Activated CD4-positive, alpha-beta T cell treated with anti-CD3 and anti-CD28 coated beads, Interleukin-2, amount 50 U/mL, for 16 hours (primary cell): ENCODE results near the gene LRP11.
A peak's percentile ranks its signal among the peaks of the same experiment; 100 is the strongest.
"Not testable (repeated sequence)": the region's sequence is repeated elsewhere in the genome, so short reads cannot be mapped to it uniquely, and the experiment has no call there.

Experiments used
- DNase-seq: peaks from one replicate; pipeline ENCODE4 v3.0.0-alpha.2; 2020

Gene LRP11, protein sequence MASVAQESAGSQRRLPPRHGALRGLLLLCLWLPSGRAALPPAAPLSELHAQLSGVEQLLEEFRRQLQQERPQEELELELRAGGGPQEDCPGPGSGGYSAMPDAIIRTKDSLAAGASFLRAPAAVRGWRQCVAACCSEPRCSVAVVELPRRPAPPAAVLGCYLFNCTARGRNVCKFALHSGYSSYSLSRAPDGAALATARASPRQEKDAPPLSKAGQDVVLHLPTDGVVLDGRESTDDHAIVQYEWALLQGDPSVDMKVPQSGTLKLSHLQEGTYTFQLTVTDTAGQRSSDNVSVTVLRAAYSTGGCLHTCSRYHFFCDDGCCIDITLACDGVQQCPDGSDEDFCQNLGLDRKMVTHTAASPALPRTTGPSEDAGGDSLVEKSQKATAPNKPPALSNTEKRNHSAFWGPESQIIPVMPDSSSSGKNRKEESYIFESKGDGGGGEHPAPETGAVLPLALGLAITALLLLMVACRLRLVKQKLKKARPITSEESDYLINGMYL

DNA sequence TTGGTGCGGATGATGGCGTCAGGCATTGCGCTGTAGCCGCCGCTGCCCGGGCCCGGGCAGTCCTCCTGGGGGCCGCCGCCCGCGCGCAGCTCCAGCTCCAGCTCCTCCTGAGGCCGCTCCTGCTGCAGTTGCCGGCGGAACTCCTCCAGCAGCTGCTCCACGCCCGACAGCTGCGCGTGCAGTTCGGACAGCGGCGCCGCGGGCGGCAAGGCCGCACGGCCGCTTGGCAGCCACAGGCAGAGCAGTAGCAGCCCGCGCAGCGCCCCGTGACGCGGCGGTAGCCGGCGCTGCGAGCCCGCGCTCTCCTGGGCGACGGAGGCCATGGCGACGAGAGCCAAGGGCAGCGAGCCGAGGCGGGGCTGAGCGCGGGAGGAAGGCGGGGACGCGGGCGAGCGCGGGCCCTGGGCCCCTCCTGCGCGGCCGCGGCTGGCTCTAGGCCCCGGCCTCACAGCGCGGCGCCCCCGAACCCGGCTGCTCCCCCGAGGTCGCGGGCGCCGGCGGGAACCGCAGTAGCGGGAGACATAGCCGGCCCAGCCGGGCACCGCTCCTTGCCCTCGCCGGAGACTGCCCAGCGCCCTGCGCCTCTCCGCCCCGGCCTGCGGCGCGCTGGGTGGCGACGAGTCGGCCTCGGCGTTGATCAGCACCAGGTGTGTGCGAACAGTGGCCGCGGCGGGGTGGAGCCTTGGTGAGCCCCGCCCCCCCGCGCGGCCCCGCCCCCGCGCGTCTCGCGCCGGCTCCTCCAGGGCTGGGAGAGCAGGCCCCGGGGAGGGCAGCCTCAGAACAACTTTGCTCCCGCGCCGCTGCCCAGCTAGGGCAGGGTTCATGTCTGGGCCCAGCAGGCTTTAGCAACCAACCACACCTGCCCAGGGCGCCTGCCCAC is at the start of gene LRP11:
Gene LRP11, minus strand, starts transcription at position 662 of the 880 bp plus-strand sequence. Its CDS starts 339 bp downstream, at position 323.
- DNase-seq = peak; percentile 85

DNA sequence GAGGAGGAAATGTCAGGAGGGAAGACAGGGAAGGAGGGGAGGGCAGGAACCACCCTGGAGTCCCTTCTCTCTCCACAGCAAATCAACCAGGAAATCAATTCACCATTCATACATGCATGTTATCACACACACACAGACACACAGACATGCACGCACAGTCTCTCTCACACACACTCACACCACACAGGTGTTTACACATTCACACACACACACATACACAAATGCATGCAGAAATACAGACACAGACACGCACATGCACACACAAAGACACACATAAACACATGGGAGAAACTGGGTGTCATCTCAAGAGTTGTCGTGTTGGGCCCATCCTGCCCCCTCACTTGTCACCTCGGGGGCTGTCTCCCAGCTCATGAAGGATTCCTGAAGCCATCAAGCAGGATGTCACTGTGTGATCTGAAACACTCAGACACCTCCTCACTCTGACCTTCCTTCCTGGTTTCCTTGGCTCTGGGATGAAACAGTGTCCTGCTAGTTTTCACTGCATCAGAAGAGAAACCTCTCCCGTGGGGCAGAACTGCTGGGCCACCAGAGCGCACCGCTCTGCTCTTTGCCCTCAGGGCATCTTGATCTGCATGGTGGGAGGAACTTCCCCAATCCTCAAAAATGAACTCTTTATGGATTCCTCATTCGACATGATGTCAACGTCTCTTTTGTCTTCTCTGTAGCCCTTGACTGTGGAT is 49.5 kb upstream of the LRP11 start:
- no peak for DNase-seq

DNA sequence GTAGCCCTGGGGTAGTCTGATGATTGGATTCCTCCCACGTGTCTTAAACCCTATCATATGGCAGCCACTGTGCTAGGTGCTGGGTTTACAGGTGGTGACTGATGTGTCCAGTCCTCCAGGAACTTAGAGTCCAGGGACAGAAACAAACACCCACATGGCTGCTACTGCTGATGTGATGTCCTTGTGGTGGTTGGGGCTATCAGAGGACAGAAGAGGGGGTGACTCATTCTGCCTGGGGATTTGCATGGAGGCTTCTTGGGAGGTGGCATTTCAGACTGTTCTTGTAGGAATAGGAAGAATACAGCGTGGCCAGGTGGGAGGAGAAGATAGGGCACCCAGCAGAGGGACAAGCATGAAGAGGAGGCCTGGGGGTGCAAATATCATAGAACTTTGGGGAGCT is 48.9 kb upstream of the LRP11 start:
- DNase-seq = no peak

DNA sequence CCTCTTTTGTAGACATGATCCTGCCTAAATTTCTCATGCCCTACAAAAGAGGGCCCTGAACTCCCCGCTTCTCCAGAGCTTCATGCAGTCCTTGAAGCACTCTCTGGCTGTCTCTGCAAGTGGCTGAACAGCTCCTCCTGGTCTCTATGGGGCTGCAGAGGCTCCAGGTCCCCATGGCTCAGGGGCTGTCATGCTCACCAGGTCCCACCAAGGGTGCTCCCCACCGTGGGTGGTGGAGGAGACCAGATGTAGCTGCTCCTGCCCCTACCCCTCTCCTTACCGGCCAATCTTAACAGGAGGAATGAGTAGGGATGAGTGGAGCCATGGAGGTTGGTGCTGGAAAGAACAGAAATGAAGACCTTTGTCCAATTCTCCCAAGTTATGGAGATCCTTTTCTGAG is 48.5 kb upstream of the LRP11 start:
- not testable (repeated sequence) for DNase-seq

DNA sequence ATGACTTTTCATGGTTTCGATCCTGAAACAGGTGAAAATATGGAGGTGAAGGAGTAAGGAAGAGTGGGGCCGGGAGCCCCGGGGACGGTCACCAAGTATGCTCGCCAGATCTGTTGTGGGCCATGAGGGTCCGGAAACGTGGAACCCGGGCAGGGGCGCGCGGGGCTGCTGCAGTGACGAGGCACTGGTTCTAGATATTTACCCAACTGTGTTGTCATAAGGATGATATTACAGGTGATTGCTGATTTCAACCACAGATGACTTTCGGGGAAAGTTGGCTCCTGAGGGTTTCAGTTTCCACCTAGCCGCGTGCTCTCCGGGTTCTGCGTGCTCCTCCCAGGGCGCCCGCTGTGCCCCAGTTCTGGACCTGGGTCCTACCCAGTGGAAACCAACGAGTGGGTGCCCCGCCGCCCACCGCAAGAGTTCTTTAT is 46.6 kb upstream of the LRP11 start:
- DNase-seq = no peak

DNA sequence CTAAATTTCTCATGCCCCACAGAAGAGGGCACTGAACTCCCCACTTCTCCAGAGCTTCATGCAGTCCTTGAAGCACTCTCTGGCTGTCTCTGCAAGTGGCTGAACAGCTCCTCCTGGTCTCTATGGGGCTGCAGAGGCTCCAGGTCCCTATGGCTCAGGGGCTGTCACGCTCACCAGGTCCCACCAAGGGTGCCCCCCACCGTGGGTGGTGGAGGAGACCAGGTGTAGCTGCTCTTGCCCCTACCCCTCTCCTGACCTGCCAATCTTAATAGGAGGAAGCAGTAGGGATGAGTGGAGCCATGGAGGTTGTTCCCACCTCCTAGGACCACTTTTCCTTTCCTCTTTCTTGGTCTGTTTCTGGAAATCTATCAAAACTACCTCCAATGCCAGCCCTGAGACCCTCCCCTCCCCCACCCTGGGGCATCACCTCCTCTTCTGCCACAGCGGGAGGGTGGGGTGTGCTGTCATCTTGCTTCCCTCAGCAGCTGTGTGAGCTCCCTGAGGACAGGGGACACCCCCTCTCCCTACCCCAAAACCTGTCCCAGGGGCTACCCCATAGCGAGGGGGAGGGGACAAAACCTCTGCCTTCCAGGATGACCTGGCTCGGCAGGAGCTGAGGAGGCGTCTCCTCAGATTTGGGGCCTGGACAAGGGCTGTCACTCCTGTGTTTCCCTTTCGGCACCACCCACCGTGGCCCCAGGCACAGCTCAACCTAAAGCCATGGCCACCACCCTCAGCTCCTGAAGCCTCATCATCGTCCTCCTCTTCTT is 45.7 kb upstream of the LRP11 start:
- no peak for DNase-seq

DNA sequence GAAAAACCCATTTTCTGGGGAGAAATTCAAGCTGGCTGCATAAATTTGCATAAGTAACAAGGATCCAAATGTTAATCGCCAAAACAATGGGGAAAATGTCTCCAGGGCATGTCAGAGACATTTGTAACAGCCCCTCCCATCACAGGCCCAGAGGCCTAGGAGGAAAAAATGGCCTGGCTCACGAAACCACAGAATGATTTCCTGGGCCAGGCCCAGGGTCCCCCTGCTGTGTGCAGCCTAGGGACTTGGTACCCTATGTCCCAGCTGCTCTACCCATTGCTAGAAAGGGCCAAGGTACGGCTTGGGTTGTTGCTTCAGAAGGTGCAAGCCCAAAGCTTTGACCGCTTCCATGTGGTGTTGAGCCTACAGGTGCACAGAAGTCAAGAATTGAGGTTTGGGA is 44.3 kb upstream of the LRP11 start:
- DNase-seq = not testable (repeated sequence)

DNA sequence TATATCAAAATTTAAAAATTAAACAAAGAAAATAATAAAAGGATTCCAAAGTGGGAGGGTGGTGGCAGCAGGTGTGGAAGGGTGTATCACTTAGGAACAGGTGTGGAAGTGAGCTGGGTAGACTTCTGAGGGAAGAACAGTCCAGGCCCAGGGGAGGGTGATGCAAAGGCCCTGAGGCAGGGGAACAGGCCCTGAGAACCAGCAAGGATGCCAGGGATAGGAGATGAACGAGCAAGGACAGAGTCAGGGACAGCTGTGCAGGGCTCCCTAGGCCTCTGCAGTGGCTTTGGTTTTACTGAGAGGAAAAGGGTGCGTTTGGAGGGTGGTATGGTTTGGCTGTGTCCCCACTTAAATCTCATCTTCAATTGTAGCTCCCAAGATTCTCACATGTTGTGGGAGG is 43.2 kb upstream of the LRP11 start:
- DNase-seq = no peak

DNA sequence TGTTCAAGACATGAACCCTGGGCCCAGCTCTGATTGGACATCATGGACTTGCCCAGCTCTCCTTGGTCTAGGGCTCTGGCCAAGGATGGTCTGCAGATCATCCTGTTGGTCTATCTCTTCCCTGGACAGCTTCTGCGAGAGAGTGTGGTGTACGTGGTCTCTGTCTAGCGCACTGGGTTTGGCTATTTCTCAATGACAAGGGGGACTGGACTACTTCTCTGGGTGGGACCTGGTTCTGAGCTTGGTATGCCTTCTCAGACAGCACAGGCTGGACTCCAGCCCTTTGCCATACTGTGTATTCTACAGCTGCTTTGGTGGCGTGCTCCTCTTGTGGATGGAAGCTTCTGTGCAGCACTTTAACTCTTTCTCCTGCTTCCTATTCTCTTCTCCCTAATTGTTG is 42.2 kb upstream of the LRP11 start:
- DNase-seq = no peak

DNA sequence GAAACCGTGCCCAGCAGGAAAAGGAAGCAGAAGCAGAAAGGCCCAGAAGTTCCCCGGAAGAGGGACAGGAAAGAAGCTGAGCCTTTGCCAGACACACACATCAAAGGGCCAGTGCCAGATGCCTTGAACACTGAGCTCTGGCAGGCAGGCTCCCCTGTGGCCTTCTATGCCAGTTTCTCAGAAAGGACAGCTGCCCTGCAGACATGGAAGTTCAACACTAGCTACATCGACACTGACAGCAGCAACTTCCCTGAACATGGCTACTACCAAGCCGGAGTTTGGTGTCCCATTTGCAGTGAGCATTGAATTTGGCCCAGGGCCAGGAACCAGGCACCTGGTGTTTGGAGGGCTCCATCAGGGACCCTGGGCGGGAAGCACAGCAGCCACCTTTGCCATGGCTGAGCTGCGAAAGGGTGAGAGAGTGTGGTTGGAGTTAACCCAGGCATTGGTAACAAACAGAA is 41.8 kb upstream of the LRP11 start:
- DNase-seq = no peak

DNA sequence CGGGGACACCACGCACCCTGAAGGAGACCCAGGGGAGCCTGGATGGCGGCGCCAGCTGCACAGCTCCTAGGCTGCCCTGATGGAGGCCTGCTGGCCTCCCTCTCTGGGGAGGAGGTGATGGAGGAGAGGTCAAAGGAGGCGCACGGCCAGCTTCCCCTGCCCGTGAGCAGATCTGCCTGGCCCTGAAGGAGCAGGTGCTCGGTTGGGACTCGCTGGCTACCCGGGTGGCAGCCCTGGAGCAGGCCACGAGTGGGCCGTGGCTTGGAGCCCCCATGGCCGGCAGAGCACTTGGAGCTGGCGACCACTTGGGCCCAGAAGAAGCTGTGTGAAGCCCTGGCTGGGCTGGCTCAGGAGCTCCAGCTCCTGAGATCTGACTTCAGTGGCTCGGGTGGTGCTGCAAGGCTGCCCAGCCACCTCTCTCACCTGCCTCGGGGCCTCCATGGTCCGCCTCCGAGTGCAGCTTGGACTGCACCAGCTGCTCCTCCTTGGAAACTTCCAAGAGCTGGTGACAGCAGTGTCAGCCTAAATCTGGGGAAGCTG is 41.3 kb upstream of the LRP11 start:
- no peak for DNase-seq

DNA sequence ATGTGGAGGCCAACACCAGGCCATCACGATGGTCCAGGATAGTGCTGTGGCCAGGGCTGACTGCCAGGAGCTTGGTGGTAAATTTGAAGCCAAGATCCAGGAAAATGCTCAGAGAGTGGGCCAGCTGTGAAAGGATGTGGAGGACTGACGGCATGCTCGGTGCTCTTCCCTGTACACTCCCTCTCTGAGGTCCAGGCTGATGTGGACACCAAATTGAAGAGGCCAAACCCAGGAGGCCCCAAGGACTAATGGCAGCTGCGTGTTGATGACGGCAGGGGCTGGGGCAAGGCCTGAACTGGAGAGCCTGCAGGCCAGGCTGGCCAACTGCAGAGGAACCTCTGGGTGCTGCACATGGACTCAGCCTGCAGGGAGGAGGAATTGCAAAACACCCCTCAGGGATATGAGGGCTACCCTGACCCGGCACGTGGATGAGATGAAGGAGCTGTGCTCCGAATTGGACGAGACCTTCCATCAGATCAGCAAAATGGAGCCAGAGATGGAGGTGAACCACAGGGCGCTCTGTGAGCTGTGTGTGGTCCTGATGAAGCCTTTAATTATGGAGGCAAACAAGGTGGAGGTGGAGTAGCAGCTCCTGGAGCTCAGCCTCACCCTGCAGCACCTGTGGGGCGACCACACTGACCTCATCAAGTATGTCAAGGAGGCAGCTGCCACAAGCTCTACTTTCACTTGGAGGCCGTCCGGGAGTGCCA is 40.7 kb upstream of the LRP11 start:
- DNase-seq = no peak

DNA sequence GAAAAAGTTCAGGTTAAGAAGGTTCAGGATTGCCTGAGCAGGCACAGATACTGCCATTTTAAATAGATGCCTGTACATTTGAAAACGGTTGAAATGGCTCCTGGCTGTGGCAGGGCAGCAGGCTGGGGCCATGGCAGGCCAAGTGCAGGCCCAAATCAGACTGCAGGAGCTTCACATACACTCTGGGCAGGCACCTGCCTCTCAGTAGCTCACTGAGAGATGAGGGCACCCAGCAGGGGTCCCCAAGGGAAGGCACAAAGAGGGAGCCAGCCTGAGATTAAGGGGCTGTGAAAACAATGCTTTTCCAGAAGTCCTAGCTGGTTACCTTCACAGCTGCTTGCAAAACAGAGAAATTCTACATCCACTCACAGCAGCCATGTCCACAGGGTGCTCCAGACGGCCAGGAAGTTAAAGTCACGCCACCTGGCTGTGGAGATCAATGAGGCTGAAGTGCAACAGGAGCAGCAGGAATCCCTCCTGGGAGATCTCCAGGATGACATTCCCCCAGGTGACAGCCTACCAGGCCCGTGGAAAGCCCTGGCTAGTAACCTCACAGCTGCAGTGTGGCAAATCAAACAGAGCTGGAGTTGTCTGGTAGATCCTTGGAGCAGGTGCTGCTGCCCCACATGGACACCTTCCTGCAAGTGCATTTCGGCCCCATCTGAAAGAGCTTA is 39.9 kb upstream of the LRP11 start:
- no peak for DNase-seq

DNA sequence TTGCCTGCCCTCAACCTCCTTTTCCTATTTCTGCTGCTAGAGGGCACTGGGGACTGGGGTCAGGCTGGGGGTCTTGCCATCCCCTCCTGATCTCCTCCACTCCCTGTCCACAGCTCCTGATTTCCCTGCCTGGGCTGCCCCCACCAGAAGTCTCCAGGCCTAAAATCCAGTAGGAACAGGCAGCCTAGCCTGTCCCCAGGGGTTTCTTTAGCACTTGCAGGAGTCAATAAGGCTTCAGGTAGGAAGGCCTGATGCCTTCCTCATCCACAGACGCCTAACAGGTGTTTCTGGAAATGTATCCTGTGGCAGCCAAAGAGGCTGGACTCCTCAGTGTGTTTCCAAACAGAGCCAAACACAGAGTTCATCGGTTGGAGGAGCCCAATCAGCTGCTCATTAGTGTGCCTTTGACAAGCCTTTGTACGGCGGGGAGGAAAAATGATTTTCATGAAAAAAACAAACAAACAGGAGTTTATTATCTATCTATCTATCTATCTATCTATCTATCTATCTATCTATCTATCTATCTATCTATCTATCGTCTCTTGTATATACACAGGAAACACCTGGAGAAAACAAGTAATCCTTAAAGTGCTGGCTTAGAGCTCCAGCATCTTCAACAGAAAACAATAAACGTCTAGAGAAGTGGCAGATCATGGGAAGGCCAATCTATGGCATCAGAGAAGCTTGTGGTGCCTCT is 37.4 kb upstream of the LRP11 start:
- no peak for DNase-seq

DNA sequence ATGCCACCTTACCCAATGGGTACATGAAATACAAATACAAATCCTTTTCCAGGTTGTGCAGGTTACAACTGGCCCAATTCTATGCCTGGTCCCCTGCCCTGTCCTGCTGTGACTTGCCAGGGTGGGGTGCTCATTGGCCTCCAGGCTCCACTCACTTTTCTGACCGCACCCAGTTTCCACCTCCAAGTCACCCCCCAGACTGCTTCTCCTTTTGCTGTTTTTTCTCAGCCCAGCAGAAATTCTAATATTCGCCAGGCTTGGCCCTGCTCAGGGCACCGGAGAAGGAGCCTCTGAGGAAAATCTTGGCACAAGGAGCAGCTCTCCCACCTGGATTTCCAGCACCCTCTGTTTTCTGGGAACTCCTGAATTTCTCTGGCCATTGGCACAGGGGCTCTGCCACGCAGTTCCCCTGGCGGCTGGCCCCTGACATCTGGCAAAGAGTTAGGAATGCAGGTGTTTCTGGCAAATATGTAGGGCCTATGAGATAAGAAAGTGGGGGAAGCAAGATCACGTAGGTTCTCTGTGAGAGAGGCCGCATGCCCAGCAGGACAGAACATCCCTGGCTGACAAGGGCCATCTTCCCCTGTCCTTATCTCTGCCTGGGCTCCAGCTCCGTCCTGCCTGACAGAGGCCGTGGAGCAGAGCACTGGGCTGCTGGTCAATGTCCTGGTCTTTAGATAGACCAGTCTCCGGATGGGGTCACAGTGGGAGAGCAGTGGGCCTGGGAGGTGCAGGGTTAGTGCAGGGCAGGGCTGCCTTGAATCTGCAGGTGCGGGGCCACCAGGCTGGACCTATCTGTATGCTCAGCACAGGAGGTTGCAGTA is 36.7 kb upstream of the LRP11 start:
- DNase-seq = no peak

DNA sequence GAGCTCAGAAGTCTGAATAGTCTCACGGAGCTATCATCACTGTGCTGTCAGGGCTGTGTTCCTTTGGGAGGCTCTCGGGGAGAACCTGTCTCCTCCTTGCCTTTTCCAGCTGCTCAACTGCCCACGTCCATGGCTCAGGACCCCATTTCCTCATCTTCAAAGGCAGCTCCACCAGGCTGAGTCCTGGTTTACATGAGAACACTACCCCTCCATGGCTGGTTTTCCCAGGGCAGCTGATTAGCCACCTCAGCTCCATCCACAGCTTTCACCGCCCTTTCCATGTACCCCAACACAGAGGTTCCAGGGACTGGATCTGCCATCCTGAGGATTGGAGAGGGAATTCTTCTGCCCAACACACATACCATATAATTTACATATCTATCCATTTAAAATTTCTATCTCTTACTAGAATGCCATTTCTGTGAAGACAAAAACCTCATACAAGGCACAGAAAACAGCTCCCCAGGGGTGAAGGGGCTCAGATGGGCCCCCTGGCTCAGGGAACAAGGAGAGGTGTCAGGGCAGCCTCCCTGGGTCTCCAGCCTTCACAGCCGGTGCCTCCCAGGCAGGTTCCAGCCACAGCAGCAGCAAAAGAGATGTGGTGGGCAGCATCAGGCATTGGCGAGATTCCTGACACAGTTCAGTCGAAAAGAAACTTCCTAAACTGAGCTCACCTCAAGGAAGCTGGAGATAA is 35.9 kb upstream of the LRP11 start:
- no peak for DNase-seq

DNA sequence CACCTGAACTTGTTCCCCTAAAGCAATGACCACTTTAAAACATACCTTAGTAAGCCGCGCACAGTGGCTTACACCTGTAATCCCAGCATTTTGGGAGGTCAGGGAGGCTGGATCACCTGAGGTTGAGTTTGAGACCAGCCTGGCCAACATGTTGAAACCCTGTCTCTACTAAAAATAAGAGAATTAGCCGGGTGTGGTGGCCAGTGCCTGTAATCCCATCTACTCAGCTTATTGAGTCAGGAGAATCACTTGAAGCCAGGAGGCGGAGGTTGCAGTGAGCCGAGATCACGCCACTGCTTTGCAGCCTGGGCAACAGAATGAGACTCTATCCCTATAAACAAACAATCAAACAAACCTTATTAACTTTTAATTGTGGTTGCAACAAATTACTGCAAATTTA is 35.3 kb upstream of the LRP11 start:
- DNase-seq = no peak

DNA sequence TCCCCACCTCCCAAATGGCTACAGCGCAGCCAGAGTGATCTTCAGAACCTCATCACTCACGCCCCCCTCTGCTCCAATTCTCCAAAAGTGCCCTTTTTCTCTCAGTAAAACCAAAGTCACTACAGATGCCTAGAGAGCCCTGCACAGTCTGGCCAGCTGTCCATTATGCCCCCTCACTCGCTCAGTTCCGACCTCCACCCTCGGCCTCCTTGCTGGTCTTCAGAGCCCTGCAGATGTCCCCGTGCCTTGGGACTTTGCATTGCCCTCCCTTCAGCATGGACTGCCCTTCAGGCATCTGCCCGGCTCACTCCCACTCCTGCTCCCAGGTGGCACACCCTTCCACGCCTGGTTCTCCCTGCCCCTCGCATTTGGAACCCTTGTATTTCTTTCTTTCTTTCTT is 34.8 kb upstream of the LRP11 start:
- no peak for DNase-seq
